HCT116 (cell line): Measurements from ENCODE around the gene LDB2.

ENCODE experiments used
- CTCF ChIP-seq, 3 experiments: fragments of 200-600 bp in 1 of 3; sonication (generic) in 1 of 3; IDR thresholded peaks in 2 of 3; conservative IDR thresholded peaks in 1 of 3; 2 replicates each; pipeline ENCODE4 v1.5.1; 2012 to 2017; ENCODE audit warnings: low read depth in 2 of 3, low read length in 2 of 3, antibody characterized with exemption in 1 of 3, borderline replicate concordance in 1 of 3, control low read depth in 1 of 3, mild to moderate bottlenecking in 1 of 3, mixed read lengths in 1 of 3, mixed run types in 1 of 3, moderate library complexity in 1 of 3; ENCODE audit not compliant: insufficient read depth in 1 of 3
- ELF1 ChIP-seq: IDR thresholded peaks from 2 replicates; pipeline ENCODE4 v1.6.1; 2012; ENCODE audit warnings: low read depth, borderline replicate concordance
- EZH2 ChIP-seq: fragments of 200-600 bp; sonication (generic); IDR thresholded peaks from 2 replicates; pipeline ENCODE4 v1.6.1; 2017; ENCODE audit warnings: antibody characterized with exemption, mixed run types
- EZH2phosphoT487 ChIP-seq: fragments of 200-600 bp; IDR thresholded peaks from 2 replicates; pipeline ENCODE4 v1.6.1; 2018; ENCODE audit warnings: antibody characterized with exemption, borderline replicate concordance
- FOSL1 ChIP-seq: IDR thresholded peaks from 2 replicates; pipeline ENCODE4 v1.6.1; 2012; ENCODE audit warnings: low read depth
- MAX ChIP-seq: IDR thresholded peaks from 2 replicates; pipeline ENCODE4 v1.6.1; 2012
- POLR2A ChIP-seq: IDR thresholded peaks from 2 replicates; pipeline ENCODE4 v1.7.0; 2011; ENCODE audit warnings: borderline replicate concordance; ENCODE audit not compliant: insufficient read depth, insufficient read length; ENCODE audit errors: extremely low read depth
- POLR2AphosphoS5 ChIP-seq: IDR thresholded peaks from 2 replicates; pipeline ENCODE4 v1.6.1; 2011; ENCODE audit warnings: mild to moderate bottlenecking, low read depth, low read length, moderate library complexity
- RAD21 ChIP-seq: IDR thresholded peaks from 2 replicates; pipeline ENCODE4 v1.6.1; 2012; ENCODE audit warnings: low read depth, mild to moderate bottlenecking
- REST ChIP-seq: IDR thresholded peaks from 2 replicates; pipeline ENCODE4 v1.6.1; 2012; ENCODE audit warnings: low read depth
- SIN3A ChIP-seq: IDR thresholded peaks from 2 replicates; pipeline ENCODE4 v1.6.1; 2012; ENCODE audit warnings: low read depth
- SRF ChIP-seq: IDR thresholded peaks from 2 replicates; pipeline ENCODE4 v1.6.1; 2012; ENCODE audit warnings: low read depth
- ZNF274 ChIP-seq: fragments of 200-500 bp; sonication (Bioruptor generic); IDR thresholded peaks from 2 replicates; pipeline ENCODE4 v1.6.1; 2014; ENCODE audit warnings: mild to moderate bottlenecking, low read depth, low read length, inconsistent platforms

GRCh38 chr4:16710198-16710597 lies 188.2 kb downstream of the LDB2 start:
- TF ChIP-seq CTCF (IDR thresholded peaks at IDR 0.05 in 2 of 3, conservative IDR thresholded peaks at IDR 0.05 in 1 of 3; ENCODE audit: borderline replicate concordance in 1 of 3, insufficient read depth in 1 of 3, low read depth in 2 of 3, low read length in 2 of 3) (no peak), RAD21 (no peak), EZH2phosphoT487 (no peak), ZNF274 (no peak), FOSL1 (no peak), ELF1 (no peak), EZH2 (no peak), POLR2A (no peak), POLR2AphosphoS5 (no peak), SIN3A (no peak), SRF (no peak), MAX (no peak), REST (no peak)
